COLO829 (cell line): ENCODE results near the gene SPOCD1.

Experiments used
- DNase-seq: peaks from one replicate; pipeline ENCODE4 v3.0.0; 2012; ENCODE audit warnings: low spot score

The SPOCD1 gene

GRCh38 chr1:31771891-31772668, 43.7 kb downstream of the SPOCD1 start:
- no peak for DNase-seq

- DNase-seq = no peak
Observed at GRCh38 chr1:31769720-31770390, 46.0 kb downstream of the SPOCD1 start.

GRCh38 chr1:31768939-31769704, 46.7 kb downstream of the SPOCD1 start:
- DNase-seq = no peak

- DNase-seq = no peak
Observed at GRCh38 chr1:31768407-31768907, 47.4 kb downstream of the SPOCD1 start.

- no peak for DNase-seq
Observed at GRCh38 chr1:31767225-31767624, 48.6 kb downstream of the SPOCD1 start.

- DNase-seq = no peak
Observed at GRCh38 chr1:31765516-31765915, 50.3 kb downstream of the SPOCD1 start.

GRCh38 chr1:31765041-31765467, 50.8 kb downstream of the SPOCD1 start:
- DNase-seq = no peak

GRCh38 chr1:31764312-31765040, 51.3 kb downstream of the SPOCD1 start, which contains the start of gene ADGRB2:
Gene ADGRB2 (minus strand): TSS chr1:31764340. CDS start chr1:31757221, 7,119 bp downstream.
- no peak for DNase-seq

- no peak for DNase-seq
Observed at GRCh38 chr1:31763671-31764311, 52.0 kb downstream of the SPOCD1 start.

- DNase-seq = peak; percentile 23
Observed at GRCh38 chr1:31762726-31763670, 52.8 kb downstream of the SPOCD1 start.

- no peak for DNase-seq
Observed at GRCh38 chr1:31762323-31762722, 53.5 kb downstream of the SPOCD1 start.

- DNase-seq = no peak
Observed at GRCh38 chr1:31761883-31762282, 53.9 kb downstream of the SPOCD1 start.

- no peak for DNase-seq
Observed at GRCh38 chr1:31760471-31761470, 55.1 kb downstream of the SPOCD1 start.

GRCh38 chr1:31759298-31760023, 56.4 kb downstream of the SPOCD1 start:
- DNase-seq = no peak

GRCh38 chr1:31758823-31759222, 57.0 kb downstream of the SPOCD1 start:
- DNase-seq = no peak

- no peak for DNase-seq
Observed at GRCh38 chr1:31757989-31758388, 57.8 kb downstream of the SPOCD1 start.

GRCh38 chr1:31757204-31757679, 58.6 kb downstream of the SPOCD1 start:
- no peak for DNase-seq

- no peak for DNase-seq
Observed at GRCh38 chr1:31756578-31756977, 59.2 kb downstream of the SPOCD1 start.
